Ammon's horn (tissue), 1 donor: ENCODE results near the gene ZNF750.

ENCODE experiments used
- DNase-seq: peaks from one replicate; pipeline ENCODE4 v3.0.0-alpha.2; 2016; ENCODE audit warnings: low spot score

The ZNF750 gene

DNA sequence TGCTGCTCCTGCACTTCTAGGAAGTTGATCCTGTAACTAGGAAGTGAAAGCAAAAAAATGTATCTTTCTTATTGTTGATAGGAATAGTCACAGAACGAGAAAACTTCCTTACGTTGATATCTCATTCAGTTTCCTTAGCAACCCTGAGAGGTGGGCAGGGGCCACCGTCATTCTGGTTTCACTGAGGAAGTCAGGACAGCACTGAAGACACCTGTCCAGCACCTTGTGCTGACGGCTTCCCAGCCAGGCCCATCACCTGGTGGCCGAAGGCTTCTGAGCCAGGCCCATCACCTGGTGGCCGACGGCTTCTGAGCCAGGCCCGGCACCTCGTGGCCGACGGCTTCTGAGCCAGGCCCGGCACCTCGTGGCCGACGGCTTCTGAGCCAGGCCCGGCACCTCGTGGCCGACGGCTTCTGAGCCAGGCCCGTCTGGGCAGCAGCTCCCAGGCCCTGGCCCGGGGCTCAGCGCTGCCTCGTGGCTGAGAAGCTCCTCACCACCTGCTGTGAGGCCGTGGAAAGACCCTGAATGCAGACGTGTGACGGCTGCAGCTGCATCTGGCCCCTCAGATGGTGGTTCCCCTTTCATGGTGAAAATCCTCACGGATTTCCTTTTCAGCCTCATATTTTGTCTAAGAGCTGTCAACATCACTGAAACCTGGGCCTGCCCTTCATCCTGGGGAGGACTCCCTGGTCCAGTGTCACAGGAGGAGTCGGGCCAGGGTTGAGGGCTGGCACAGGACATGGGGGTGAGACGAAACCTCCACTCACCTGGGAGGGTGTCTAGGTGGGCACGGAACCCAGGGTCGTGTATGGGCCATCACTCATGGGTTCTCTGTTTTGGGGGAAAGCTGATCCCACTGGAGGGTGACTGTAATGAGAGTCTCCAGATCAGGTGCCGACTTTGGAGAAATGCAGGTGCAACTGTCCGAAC lies 33.0 kb upstream of the ZNF750 start:
- DNase-seq, result no peak

DNA sequence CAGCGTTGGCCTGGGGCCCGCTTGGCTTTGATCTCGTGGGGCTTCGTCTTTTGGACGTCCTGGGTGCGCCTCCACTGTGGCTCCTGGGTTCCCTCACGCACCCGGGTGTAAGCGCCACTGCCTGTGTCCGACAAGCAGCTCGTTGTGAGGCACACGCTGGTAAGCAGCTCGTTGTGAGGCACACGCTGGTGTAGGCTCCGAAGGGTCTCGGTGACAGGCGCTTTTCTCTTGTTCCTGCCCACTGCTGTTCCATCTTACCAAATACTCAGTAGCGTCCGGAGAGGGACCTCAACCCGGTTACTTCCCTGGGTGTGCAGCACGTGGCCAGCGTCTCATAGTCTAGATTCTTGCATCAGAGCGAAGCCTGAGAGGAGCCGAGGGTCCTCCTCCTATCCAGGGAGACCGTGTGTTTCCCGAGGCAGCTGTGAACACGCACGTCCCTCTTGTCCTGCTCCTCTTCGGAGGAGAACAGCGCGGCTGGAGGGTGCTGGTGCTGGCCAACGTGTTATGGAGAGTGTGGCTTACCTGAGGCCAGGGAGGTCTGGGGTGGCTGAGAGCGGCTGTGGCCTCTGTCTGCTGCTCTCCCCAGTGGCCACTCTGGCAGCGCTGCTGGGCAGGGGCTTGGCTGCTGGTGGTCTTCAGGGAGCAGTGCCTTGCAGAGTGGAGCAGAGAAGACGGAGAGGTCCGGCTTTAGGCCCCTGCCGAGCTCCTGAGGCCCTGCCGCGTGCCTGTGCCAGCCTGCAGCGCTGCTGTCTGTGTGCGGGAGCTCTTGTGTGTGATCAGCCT lies 32.1 kb upstream of the ZNF750 start:
- DNase-seq, result no peak

- no peak for DNase-seq
Measured at GRCh38 chr17:82871056-82871775, 31.4 kb upstream of the ZNF750 start.

GRCh38 chr17:82870541-82870940 lies 30.7 kb upstream of the ZNF750 start:
- no peak for DNase-seq

DNA sequence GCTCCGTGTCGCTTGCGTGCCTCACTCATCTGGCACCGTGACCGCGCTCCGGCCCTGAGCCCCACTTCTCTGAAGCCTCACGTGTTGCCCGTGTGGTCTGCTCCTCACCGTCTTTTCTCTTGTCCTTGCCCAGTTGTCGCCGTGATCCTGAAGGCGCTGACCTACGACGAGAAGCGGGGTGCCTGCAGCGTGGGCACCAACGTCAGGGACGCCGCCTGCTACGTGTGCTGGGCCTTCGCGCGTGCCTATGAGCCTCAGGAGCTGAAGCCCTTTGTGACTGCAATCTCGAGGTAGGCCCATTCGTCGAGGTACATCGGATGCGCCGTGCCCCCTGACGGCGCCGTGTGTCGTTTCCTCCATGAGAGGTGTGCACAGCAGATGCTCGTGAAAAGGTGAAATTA lies 30.3 kb upstream of the ZNF750 start:
- no peak for DNase-seq

DNA sequence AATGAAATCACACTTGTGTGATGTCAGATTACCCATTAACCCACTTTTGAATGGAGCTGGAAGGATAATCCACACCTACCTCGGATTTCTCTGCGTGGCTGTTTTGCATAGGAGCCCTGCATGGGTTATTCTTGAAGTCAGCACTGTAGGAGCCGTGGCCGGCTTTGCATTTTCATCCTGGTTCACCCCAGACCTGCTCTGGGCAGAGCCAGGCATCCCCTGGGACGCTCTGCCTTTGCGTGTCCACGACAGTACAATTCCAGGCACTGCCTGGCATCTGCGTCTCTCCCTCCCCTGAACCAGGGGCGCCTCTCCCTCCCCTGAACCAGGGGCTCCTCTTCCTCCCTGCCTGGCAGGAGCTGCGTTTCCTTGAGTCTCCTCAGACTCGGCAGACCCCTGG lies 29.7 kb upstream of the ZNF750 start:
- DNase-seq, result no peak

DNA sequence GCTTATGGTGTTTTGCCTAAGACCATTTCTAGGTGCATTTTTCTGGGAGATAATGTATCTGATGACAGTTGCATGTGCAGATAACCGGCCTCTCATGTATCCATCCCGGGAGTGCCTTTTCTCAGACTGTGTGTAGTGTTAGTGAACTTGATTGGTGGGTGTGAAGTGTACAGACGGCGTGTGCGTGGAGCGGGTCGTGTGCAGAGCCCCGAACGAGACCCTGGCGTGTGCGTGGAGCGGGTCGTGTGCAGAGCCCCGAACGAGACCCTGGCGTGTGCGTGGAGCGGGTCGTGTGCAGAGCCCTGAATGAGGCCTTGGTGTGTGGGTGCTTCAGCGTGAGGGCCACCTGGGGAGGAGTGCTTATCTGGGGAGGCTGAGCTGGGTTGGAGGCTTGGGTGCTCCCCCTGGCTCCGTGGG lies 28.9 kb upstream of the ZNF750 start:
- no peak for DNase-seq

DNA sequence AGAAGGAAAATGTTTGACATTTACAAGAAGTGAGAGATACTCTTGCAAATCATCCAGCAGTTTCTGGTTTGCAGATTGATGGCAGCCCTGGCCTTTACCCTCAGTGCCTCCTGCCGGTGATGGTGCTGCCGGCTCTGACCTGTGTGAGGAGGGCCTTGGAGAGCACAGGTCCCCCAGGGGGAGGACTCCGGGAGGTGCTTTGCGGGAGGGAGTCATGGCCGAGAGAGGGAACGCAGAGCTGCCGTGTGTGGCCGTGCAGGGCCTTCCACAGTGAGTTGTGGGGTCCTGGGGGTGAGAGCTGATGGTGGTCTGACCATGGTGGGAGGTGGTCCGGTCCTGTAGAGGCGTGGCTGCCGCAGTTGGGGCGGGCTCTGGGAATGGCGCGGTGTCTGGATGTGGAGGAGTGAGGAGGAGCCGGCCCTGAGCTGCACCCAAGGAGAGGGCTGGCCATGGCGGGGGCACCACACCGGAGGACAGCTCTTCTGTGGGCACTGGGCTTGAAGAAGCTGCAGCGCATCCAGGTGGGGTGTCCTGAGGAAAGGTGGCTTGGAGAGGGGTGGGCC lies 28.0 kb upstream of the ZNF750 start:
- DNase-seq, result no peak

DNA sequence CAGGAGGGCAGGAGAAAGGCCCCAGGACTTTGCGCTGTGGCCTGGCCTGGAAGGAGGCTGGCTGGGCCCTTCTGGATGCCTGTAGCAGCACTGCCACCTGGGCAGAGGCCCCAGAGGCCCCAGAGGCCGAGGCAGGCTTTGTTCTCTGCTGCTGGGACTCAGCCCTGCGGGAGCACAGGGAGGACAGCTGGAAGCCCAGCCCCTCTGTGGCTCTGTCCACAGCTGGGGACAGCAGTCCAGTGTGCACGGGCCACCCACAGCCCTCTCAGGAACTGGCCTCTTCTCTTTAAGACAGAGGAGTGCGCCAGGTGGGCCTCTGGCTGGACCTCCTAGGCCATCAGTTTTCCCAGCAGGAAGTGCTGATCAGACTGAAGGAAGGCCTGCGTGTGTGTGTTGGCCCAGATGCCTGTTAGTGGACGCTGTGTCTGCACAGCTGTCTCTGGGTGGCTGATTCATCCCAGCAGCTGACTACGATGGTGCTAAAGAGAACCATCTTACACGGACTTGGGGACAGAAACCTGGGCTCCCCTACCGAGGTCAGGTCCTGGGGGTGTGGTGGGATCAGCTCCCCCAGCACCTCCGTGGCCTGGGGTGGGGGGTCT lies 26.9 kb upstream of the ZNF750 start:
- DNase-seq, result no peak

DNA sequence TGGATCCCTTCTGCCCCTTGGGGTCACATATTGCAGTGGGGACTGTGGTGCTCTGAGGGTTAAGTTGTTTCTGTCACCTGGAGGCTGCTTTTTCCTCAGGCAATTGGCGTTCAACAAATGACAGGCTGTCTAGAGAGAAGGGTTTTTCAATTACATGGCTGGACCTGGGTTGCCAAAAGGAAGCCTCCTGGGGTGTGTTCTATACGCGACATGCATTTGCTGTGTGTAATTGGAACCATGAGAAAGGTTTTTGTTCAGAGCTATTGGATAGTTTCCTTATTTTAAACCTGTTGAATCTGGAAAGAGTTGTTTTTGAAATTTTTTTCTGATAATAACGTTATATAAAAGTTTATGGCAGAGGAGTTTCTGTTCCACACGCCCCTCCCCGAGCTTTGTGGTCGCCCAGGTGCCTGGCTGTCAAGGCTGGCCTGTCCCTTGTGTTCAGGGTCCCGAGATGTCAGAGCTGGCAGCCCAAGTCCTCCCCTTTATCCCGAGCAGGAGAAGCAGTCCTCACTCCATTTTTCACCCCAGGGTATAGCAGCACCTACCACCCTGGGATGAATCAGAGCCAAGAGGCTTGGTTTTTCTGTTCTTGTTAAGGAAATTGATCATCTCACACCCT lies 26.1 kb upstream of the ZNF750 start:
- no peak for DNase-seq

- DNase-seq, result no peak
Measured at GRCh38 chr17:82865274-82865673, 25.5 kb upstream of the ZNF750 start.

DNA sequence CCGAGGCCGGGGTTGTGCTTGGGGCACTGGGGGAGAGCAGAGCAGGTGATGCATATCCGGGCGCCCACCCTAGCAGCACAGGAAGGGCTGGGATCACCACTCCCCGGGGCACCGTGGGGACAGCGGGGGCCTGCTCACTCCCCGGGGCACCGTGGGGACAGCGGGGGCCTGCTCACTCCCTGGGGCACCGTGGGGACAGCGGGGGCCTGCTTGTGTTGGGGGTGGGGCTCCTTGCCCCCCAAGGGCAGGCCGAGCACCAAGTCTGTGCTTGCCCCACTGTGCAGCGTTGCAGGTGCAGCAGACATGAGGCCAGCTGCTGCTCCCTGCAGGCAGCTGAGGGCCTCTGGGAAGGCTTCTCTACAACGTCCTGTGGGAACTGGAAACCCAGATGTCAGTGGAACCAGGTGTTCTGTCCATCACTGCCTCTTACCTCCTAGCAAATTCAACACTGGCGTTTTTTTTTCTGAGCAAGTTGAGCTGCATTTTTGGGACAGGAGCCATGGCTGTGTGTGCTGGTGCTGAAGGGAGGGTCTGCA lies 25.0 kb upstream of the ZNF750 start:
- no peak for DNase-seq

GRCh38 chr17:82863941-82864712 lies 24.3 kb upstream of the ZNF750 start:
- DNase-seq, result peak; percentile 56

- DNase-seq, result no peak
Measured at GRCh38 chr17:82863383-82863940, 23.6 kb upstream of the ZNF750 start.

DNA sequence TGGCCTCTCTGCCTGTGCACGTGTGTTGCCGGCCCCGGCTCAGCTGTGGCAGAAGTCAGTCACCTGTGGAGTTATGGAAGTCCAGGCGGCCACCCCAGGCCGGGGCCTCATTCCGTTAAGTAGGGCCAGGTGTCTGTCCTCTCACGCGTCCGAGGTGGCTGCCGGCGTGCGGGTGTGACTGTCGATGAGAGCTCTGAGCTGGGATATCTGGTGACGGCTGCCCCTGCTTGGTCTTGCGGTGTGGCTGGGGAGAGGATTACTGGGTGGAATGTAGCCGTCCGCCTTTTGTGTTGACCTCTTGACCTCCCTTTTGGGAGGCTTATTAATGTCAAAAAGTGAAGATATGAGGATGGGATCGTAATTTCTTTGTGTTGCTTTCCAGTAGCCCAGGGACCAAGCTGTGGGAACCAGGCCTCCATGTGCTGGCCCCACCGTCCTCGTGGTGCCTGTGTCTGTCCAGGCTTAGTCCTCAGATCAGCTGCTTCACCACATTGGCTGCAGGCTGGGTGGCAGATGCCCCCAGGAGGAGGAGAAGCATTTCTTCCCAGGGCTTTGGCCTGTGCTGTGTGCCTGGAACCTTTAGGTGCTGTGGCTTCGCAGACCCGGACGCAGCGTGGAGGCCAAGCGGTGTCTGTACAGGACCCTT lies 23.0 kb upstream of the ZNF750 start:
- DNase-seq, result no peak

DNA sequence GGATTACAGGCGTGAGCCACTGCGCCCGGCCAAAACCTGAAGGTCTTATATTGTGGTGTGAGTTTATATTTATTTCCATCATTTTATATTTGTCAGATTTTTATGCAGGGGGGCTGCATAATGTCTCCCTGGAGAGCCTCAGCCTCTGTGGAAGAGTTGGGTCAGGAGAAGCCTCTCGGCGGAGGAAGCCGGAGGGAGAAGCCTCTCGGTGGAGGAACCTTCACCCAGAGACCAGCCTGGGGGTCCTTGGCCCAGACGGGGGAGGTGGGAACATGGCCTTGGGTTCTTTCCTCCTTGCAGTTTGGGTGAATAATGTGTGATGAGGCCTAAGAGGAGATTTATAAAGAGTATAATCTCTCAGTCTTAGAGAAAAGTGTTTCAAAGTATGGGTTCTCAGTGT lies 22.4 kb upstream of the ZNF750 start:
- no peak for DNase-seq

DNA sequence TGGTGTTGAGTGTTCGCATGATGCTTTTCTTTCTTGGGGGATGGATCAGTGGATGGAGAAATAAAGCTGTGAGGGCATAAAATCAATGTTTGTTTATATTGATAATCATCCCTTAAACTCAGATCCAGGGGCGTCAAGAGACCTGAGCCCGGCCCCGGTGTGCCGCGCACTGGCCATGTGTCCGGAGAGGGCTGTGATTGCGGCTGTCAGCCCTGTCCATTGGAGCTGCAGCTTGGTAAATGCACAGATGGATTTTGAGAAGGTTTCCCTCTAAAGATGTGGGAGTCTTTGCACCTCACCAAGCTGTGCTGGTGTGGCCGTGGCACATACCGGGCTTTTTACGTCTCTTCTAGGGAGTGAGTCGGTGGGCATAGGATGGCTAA lies 21.6 kb upstream of the ZNF750 start:
- DNase-seq, result no peak

GRCh38 chr17:82860606-82861392 lies 21.0 kb upstream of the ZNF750 start:
- no peak for DNase-seq
